Progenitor cell of endocrine pancreas (in vitro differentiated cells): Measurements from ENCODE around the gene ADAMTS17. TPM values are rescaled to one million over a fixed set of nuclear protein-coding genes. Genes with fewer than 3 reads are reported as not detected.

Experiments used
- DNase-seq: peaks from one replicate; pipeline ENCODE4 v3.0.0; 2021; ENCODE audit warnings: low spot score; ENCODE audit not compliant: unreplicated experiment
- H3K27ac Mint-ChIP-seq: 2 replicates; pipeline ENCODE4 v1.8.0; 2021; ENCODE audit warnings: mild to moderate bottlenecking, moderate library complexity, mixed read lengths
- H3K27me3 Mint-ChIP-seq: 2 replicates; pipeline ENCODE4 v1.8.0; 2021; ENCODE audit warnings: mixed read lengths
- H3K36me3 Mint-ChIP-seq: 2 replicates; pipeline ENCODE4 v1.8.0; 2022; ENCODE audit warnings: mixed read lengths; ENCODE audit not compliant: insufficient read depth
- H3K4me1 Mint-ChIP-seq: 2 replicates; pipeline ENCODE4 v1.8.0; 2021; ENCODE audit warnings: low read depth, mixed read lengths
- H3K4me3 Mint-ChIP-seq: 2 replicates; pipeline ENCODE4 v1.8.0; 2021; ENCODE audit warnings: low read depth, mild to moderate bottlenecking, moderate library complexity, mixed read lengths
- H3K9me3 Mint-ChIP-seq: 2 replicates; pipeline ENCODE4 v1.8.0; 2021; ENCODE audit warnings: low read depth, mixed read lengths
- CTCF ChIP-seq: fragments of 200-600 bp; sonication (generic); IDR thresholded peaks from one replicate; pipeline ENCODE4 v1.5.0; 2021; ENCODE audit warnings: antibody characterized with exemption, mild to moderate bottlenecking; ENCODE audit not compliant: unreplicated experiment
- total RNA-seq: library from RNA; stranded (reverse); gene quantifications from 2 replicates; pipeline ENCODE4 v1.2.1, GENCODE V29; 2021

The ADAMTS17 gene
- total RNA-seq, 1 donor from 2014 or later: 3.5 TPM

GRCh38 chr15:100256101-100256969 is 85.4 kb downstream of the ADAMTS17 start:
- DNase-seq: no peak
- peaks cover 4% of the 10 kb centered on the region for H3K36me3 Mint-ChIP-seq
- no peaks in the 10 kb centered on the region for H3K4me1 Mint-ChIP-seq
- no peak overlapping the region for H3K4me3 Mint-ChIP-seq
- H3K27me3 Mint-ChIP-seq: no peaks in the 10 kb centered on the region
- H3K9me3 Mint-ChIP-seq: peaks cover 9% of the 10 kb centered on the region
- TF ChIP-seq CTCF: no peak
- no peak overlapping the region for H3K27ac Mint-ChIP-seq

- Mint-ChIP-seq H3K27me3 (no peaks in the 10 kb centered on the region), H3K4me1 (no peaks in the 10 kb centered on the region), H3K9me3 (peaks cover 9% of the 10 kb centered on the region), H3K4me3 (no peak overlapping the region), H3K27ac (no peak overlapping the region), H3K36me3 (peaks cover 4% of the 10 kb centered on the region)
- no peak for TF ChIP-seq CTCF
- DNase-seq: no peak
Observed at GRCh38 chr15:100255644-100256043, 86.1 kb downstream of the ADAMTS17 start.

GRCh38 chr15:100254691-100255090 is 87.1 kb downstream of the ADAMTS17 start:
- Mint-ChIP-seq H3K4me3 (no peak overlapping the region), H3K4me1 (no peaks in the 10 kb centered on the region), H3K27me3 (no peaks in the 10 kb centered on the region), H3K27ac (no peak overlapping the region), H3K36me3 (peaks cover 4% of the 10 kb centered on the region), H3K9me3 (peaks cover 9% of the 10 kb centered on the region)
- TF ChIP-seq CTCF: no peak
- no peak for DNase-seq

GRCh38 chr15:100254285-100254684 is 87.5 kb downstream of the ADAMTS17 start:
- Mint-ChIP-seq H3K27ac (no peak overlapping the region), H3K27me3 (no peaks in the 10 kb centered on the region), H3K4me1 (no peaks in the 10 kb centered on the region), H3K36me3 (peaks cover 4% of the 10 kb centered on the region), H3K4me3 (no peak overlapping the region), H3K9me3 (peaks cover 9% of the 10 kb centered on the region)
- no peak for TF ChIP-seq CTCF
- no peak for DNase-seq

GRCh38 chr15:100253640-100254039 is 88.1 kb downstream of the ADAMTS17 start:
- no peak for DNase-seq
- Mint-ChIP-seq H3K36me3 (peaks cover 4% of the 10 kb centered on the region), H3K27ac (no peak overlapping the region), H3K4me3 (no peak overlapping the region), H3K9me3 (peaks cover 9% of the 10 kb centered on the region), H3K4me1 (no peaks in the 10 kb centered on the region), H3K27me3 (no peaks in the 10 kb centered on the region)
- no peak for TF ChIP-seq CTCF
